Esophagus squamous epithelium (tissue), 5 donors: ENCODE measurements around the gene TNFAIP8L1. TPM values are rescaled to one million over a fixed set of nuclear protein-coding genes. Genes with fewer than 3 reads are reported as not detected.

Source experiments
- DNase-seq: peaks from one replicate; lab custom pipeline; 2025; lab: John Stamatoyannopoulos, UW
- H3K27ac ChIP-seq, 4 donors: fragments of 200-600 bp; sonication (generic); one replicate each; pipeline ENCODE4 v1.5.1; 2016 to 2019; ENCODE audit warnings: mild to moderate bottlenecking in 1 of 4
- H3K27me3 ChIP-seq, 4 donors: fragments of 200-600 bp; sonication (generic); 1 replicate in 3 of 4; 2 replicates in 1 of 4; pipeline versions ENCODE4 v1.5.1 to v1.6.0; 2017 to 2021; ENCODE audit warnings: antibody characterized with exemption in 1 of 4
- H3K36me3 ChIP-seq, 3 donors: fragments of 200-600 bp; sonication (generic); one replicate each; pipeline ENCODE4 v1.5.1; 2016 to 2019
- H3K4me1 ChIP-seq, 3 donors: fragments of 200-600 bp; sonication (generic); one replicate each; pipeline ENCODE4 v1.5.1; 2017 to 2019
- H3K4me3 ChIP-seq, 4 donors: fragments of 200-600 bp; sonication (generic); 1 replicate in 3 of 4; 2 replicates in 1 of 4; pipeline ENCODE4 v1.5.1; 2016 to 2019; ENCODE audit warnings: mild to moderate bottlenecking in 2 of 4, moderate library complexity in 1 of 4
- H3K9me3 ChIP-seq, 3 donors: fragments of 200-600 bp; sonication (generic); one replicate each; pipeline ENCODE4 v1.5.1; 2016 to 2019
- POLR2A ChIP-seq, 4 donors: fragments of 450-650 bp; IDR thresholded peaks; one replicate each; pipeline ENCODE4 v1.6.1; 2017; ENCODE audit warnings: antibody characterized with exemption in 4 of 4, mild to moderate bottlenecking in 4 of 4, moderate library complexity in 3 of 4
- WGBS, 2 donors: methylation state at CpG; one replicate each; pipeline ENCODE4 v1.1.5; 2018; 5-methylcytosine and 5-hydroxymethylcytosine counted together
- intact Hi-C: fragments of 100-400 bp; cut with DNase I; formaldehyde crosslinking; loops from one replicate; pipeline ENCODE4 v1.15.0; 2022
- total RNA-seq, 4 donors: library from RNA; depleted of rRNA; stranded (reverse); fragments of >200 nt; gene quantifications; one replicate each; pipeline ENCODE4 v1.1.0, GENCODE V29; 2016
- TF ChIP-seq, protein P1 (sequence below), 6 experiments: fragments of 450-650 bp in 4 of 6; fragments of 200-600 bp in 2 of 6; sonication (generic) in 2 of 6; IDR thresholded peaks; one replicate each; pipeline ENCODE4 v1.5.1; 2016 to 2019; ENCODE audit warnings: antibody characterized with exemption in 6 of 6, mild to moderate bottlenecking in 4 of 6, moderate library complexity in 4 of 6
- donor health status: DM: yes; HTN: yes; CAD: no.

The TNFAIP8L1 gene
- total RNA-seq, 4 donors from 2014 or later = 3.6 to 6.2 (median 4.4) TPM

DNA sequence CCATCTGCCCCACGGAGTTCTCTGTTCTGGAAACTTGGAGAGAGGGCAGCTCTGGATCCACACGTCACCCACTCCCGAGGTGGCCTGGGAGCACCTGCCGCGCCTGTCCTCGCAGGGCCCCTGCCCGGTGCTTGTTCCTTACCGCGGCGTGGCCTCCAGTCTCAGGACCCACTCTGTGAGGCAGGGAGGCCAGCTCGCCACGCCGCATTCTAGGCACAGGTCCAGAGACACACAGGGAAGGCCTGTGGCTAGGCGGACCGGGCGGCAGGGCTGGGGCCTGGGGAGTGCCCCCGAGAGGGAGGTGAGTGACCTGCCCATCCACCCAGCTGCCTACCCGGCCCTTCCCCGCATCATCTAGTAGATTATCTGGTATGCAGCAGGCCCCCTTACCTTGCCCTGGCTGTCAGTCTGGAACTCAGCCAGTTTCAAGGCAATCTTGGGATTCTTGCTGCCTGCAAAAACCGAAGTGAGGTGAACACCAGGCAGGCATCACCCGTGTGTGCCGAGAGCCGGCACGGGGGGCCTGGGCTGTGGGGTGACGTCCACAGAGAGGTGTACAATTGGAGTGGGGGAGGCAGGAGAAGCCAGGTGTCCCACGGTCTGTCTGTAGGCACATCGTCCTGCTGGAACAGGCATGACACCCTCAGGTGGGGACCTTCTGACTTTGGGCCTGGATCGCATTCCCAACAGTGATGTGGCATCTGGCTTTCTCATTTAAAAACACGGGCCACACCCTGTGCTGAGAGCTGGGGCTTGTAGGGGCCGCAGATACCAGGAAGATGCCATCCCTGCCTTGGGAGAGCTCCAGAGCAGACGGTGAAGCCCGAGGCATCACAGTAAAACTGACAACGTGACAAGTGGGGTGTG lies 60.7 kb downstream of the TNFAIP8L1 start:
- peaks cover 29 to 100% (median 48%) of the 10 kb centered on the region in 3 donors for H3K36me3 ChIP-seq
- no peaks in the 10 kb centered on the region for H3K27me3 ChIP-seq
- H3K9me3 ChIP-seq = no peaks in the 10 kb centered on the region
- peaks cover 0 to 15% (median 1%) of the 10 kb centered on the region in 3 donors for H3K4me1 ChIP-seq
- no peak overlapping the region for H3K4me3 ChIP-seq
- H3K27ac ChIP-seq = no peak overlapping the region
- TF ChIP-seq, protein P1, sequence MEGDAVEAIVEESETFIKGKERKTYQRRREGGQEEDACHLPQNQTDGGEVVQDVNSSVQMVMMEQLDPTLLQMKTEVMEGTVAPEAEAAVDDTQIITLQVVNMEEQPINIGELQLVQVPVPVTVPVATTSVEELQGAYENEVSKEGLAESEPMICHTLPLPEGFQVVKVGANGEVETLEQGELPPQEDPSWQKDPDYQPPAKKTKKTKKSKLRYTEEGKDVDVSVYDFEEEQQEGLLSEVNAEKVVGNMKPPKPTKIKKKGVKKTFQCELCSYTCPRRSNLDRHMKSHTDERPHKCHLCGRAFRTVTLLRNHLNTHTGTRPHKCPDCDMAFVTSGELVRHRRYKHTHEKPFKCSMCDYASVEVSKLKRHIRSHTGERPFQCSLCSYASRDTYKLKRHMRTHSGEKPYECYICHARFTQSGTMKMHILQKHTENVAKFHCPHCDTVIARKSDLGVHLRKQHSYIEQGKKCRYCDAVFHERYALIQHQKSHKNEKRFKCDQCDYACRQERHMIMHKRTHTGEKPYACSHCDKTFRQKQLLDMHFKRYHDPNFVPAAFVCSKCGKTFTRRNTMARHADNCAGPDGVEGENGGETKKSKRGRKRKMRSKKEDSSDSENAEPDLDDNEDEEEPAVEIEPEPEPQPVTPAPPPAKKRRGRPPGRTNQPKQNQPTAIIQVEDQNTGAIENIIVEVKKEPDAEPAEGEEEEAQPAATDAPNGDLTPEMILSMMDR (IDR thresholded peaks at IDR 0.05) = no peak
- TF ChIP-seq POLR2A (IDR thresholded peaks at IDR 0.05) = no peak
- intact Hi-C loops = no loop called here
- no peak for DNase-seq
- WGBS, 2 donors = 68 to 91% methylated on average over 10 to 11 of the region's 33 CpGs

- H3K4me1 ChIP-seq = peaks cover 0 to 10% (median 0%) of the 10 kb centered on the region in 3 donors
- DNase-seq = no peak
- H3K36me3 ChIP-seq = peaks cover 29 to 100% (median 43%) of the 10 kb centered on the region in 3 donors
- no peak overlapping the region for H3K4me3 ChIP-seq
- no peak overlapping the region for H3K27ac ChIP-seq
- no peaks in the 10 kb centered on the region for H3K9me3 ChIP-seq
- intact Hi-C loops = no loop called here
- WGBS, 2 donors = 79 to 93% methylated on average over 10 to 11 of the region's 11 CpGs
- no peaks in the 10 kb centered on the region for H3K27me3 ChIP-seq
- no peak for TF ChIP-seq POLR2A (IDR thresholded peaks at IDR 0.05)
- TF ChIP-seq, protein P1 (IDR thresholded peaks at IDR 0.05) = no peak
Measured at GRCh38 chr19:4700693-4700970, 61.3 kb downstream of the TNFAIP8L1 start.

GRCh38 chr19:4701557-4701956 lies 62.2 kb downstream of the TNFAIP8L1 start:
- no peak for TF ChIP-seq POLR2A (IDR thresholded peaks at IDR 0.05)
- TF ChIP-seq, protein P1 (IDR thresholded peaks at IDR 0.05) = no peak
- H3K27ac ChIP-seq = no peak overlapping the region

DNA sequence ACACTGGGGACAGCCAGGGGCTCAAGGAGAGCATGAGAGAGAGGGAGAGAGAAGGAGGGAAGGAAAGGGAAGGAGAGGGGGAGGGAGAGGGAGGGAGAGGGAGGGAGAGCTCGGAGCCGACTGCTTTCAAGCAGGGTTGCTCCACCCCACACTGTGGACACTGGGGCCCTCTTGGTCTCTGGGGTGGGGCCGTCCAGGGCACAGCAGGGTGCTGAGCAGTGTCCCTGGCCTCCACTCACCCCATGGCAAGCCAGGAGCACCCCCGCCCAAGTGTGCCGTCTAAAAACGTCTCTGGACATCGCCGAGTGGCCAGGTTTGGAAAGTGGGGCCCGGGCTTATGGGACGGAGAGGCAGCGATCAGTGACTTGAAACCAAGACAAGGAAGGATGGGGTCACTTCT lies 63.4 kb downstream of the TNFAIP8L1 start:
- intact Hi-C loops = no loop called here
- H3K9me3 ChIP-seq = no peaks in the 10 kb centered on the region
- TF ChIP-seq POLR2A (IDR thresholded peaks at IDR 0.05) = no peak
- TF ChIP-seq, protein P1 (IDR thresholded peaks at IDR 0.05) = no peak
- no peaks in the 10 kb centered on the region for H3K27me3 ChIP-seq
- no peak overlapping the region for H3K4me3 ChIP-seq
- H3K27ac ChIP-seq = no peak overlapping the region
- WGBS, 2 donors = 95% methylated on average over 4 of the region's 11 CpGs; no CpG with 5 or more reads in 1 of the 2 donors
- peaks cover 0 to 16% (median 0%) of the 10 kb centered on the region in 3 donors for H3K4me1 ChIP-seq
- DNase-seq = no peak
- peaks cover 29 to 100% (median 43%) of the 10 kb centered on the region in 3 donors for H3K36me3 ChIP-seq

More at GRCh38 chr19:4701557-4701956, 62.2 kb downstream of the TNFAIP8L1 start:
- no peak overlapping the region for H3K4me3 ChIP-seq
- H3K36me3 ChIP-seq = peaks cover 29 to 100% (median 43%) of the 10 kb centered on the region in 3 donors
- DNase-seq = no peak
- H3K27me3 ChIP-seq = no peaks in the 10 kb centered on the region
- 73 to 82% methylated on average over 6 of the region's 8 CpGs for WGBS, 2 donors
- H3K4me1 ChIP-seq = peaks cover 0 to 16% (median 0%) of the 10 kb centered on the region in 3 donors
- H3K9me3 ChIP-seq = no peaks in the 10 kb centered on the region
- intact Hi-C loops = no loop called here

GRCh38 chr19:4703671-4704316 lies 64.5 kb downstream of the TNFAIP8L1 start:
- H3K36me3 ChIP-seq = peaks cover 29 to 99% (median 35%) of the 10 kb centered on the region in 3 donors
- intact Hi-C loops = no loop called here
- WGBS, 2 donors = 93 to 95% methylated on average over 9 to 15 of the region's 28 CpGs
- TF ChIP-seq, protein P1 (IDR thresholded peaks at IDR 0.05) = no peak
- TF ChIP-seq POLR2A (IDR thresholded peaks at IDR 0.05) = no peak
- no peak overlapping the region for H3K4me3 ChIP-seq
- peaks cover 0 to 23% (median 0%) of the 10 kb centered on the region in 3 donors for H3K4me1 ChIP-seq
- no peaks in the 10 kb centered on the region for H3K27me3 ChIP-seq
- no peak for DNase-seq
- H3K9me3 ChIP-seq = no peaks in the 10 kb centered on the region
- H3K27ac ChIP-seq = no peak overlapping the region
